Thymus (tissue), 11 donors: Measurements from ENCODE around the gene NPFF. TPM values are rescaled to one million over a fixed set of nuclear protein-coding genes. Genes with fewer than 3 reads are reported as not detected.

Experiments
- DNase-seq, 9 donors: peaks; one replicate each; pipeline ENCODE4 v3.0.0-alpha.2; 2013; ENCODE audit warnings: low spot score in 9 of 9, low read depth in 6 of 9, missing footprints in 1 of 9
- H3K27ac ChIP-seq, 2 donors: one replicate each; pipeline ENCODE4 v1.5.1; 2013; ENCODE audit warnings: control low read depth in 1 of 2, low read depth in 1 of 2, low read length in 1 of 2, mild to moderate bottlenecking in 1 of 2, moderate library complexity in 1 of 2
- H3K27me3 ChIP-seq, 2 donors: one replicate each; pipeline ENCODE4 v1.5.1; 2013; ENCODE audit warnings: low read length in 1 of 2; ENCODE audit not compliant: control insufficient read depth in 2 of 2, insufficient read depth in 1 of 2
- H3K36me3 ChIP-seq, 2 donors: one replicate each; pipeline ENCODE4 v1.5.1; 2013; ENCODE audit warnings: low read length in 1 of 2, mild to moderate bottlenecking in 1 of 2, moderate library complexity in 1 of 2; ENCODE audit not compliant: control insufficient read depth in 2 of 2, insufficient read depth in 2 of 2
- H3K4me1 ChIP-seq, 2 donors: one replicate each; pipeline ENCODE4 v1.5.1; 2013; ENCODE audit warnings: low read length in 2 of 2; ENCODE audit not compliant: control insufficient read depth in 2 of 2, insufficient read depth in 2 of 2
- H3K4me3 ChIP-seq, 2 donors: one replicate each; pipeline ENCODE4 v1.5.1; 2013; ENCODE audit warnings: low read length in 2 of 2, control low read depth in 1 of 2, mild to moderate bottlenecking in 1 of 2
- H3K9me3 ChIP-seq, 2 donors: one replicate each; pipeline ENCODE4 v1.5.1; 2013; ENCODE audit warnings: low read length in 1 of 2, mild to moderate bottlenecking in 1 of 2; ENCODE audit not compliant: control insufficient read depth in 2 of 2, insufficient read depth in 1 of 2
- WGBS: extraction: QIAGEN DNeasy Blood & Tissue Kit; methylation state at CpG from one replicate; pipeline ENCODE4 v1.1.7; 2013; 5-methylcytosine and 5-hydroxymethylcytosine counted together
- polyA plus RNA-seq: library from polyadenylated mRNA; stranded (reverse); fragments of 200-250 nt; gene quantifications from one replicate; pipeline ENCODE4 v1.2.3, GENCODE V29; 2013
- total RNA-seq: library from RNA; stranded (reverse); fragments of 120-200 nt; gene quantifications from one replicate; pipeline ENCODE4 v1.2.4, GENCODE V29; 2013
- donor health status: healthy.

NPFF gene
- total and polyA plus RNA-seq, 2 donors: 0.38 to 3.7 TPM

DNA sequence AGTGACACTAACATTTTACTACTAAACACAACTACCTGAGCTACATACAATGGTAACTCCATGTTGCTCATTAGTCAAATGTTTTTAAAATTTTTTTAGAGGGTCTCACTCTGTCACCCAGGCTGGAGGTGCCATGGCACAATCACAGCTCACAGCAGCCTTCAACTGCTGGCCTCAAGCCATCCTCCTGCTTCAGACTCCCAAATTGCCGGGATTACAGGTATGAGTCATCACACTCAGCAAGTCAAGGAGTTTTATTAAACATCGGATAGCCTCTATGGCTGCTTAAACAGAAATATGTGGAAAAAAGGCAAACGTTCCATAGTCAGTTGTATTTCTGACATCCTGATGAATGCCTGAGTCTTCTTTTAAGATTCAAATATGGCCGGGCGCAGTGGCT, 11.1 kb upstream of the NPFF start:
- no peak overlapping the region for H3K27ac ChIP-seq
- no peaks in the 10 kb centered on the region for H3K9me3 ChIP-seq
- no peaks in the 10 kb centered on the region for H3K4me1 ChIP-seq
- DNase-seq: no peak
- WGBS: 99% methylated on average over 5 of the region's 5 CpGs
- H3K4me3 ChIP-seq: no peak overlapping the region
- H3K36me3 ChIP-seq: peaks cover 66 to 85% of the 10 kb centered on the region in 2 donors
- no peaks in the 10 kb centered on the region for H3K27me3 ChIP-seq

- H3K27ac ChIP-seq: no peak overlapping the region
- H3K4me1 ChIP-seq: no peaks in the 10 kb centered on the region
- WGBS: 97% methylated on average over 13 of the region's 13 CpGs
- no peak overlapping the region for H3K4me3 ChIP-seq
- no peaks in the 10 kb centered on the region for H3K9me3 ChIP-seq
- no peaks in the 10 kb centered on the region for H3K27me3 ChIP-seq
- no peak for DNase-seq
- peaks cover 62 to 87% of the 10 kb centered on the region in 2 donors for H3K36me3 ChIP-seq
These were observed 9.6 kb upstream of the NPFF start for GRCh38 chr12:53516758-53517455.

GRCh38 chr12:53515291-53515680, 8.0 kb upstream of the NPFF start:
- no peak for DNase-seq
- no peak overlapping the region for H3K4me3 ChIP-seq
- H3K27ac ChIP-seq: no peak overlapping the region
- no peaks in the 10 kb centered on the region for H3K9me3 ChIP-seq
- H3K4me1 ChIP-seq: no peaks in the 10 kb centered on the region
- H3K36me3 ChIP-seq: peaks cover 62 to 86% of the 10 kb centered on the region in 2 donors
- no peaks in the 10 kb centered on the region for H3K27me3 ChIP-seq
- WGBS: 95% methylated on average over 2 of the region's 2 CpGs

- Histone ChIP-seq H3K27ac (no peak overlapping the region), H3K9me3 (no peaks in the 10 kb centered on the region), H3K4me1 (no peaks in the 10 kb centered on the region), H3K36me3 (peaks cover 58 to 81% of the 10 kb centered on the region in 2 donors), H3K27me3 (no peaks in the 10 kb centered on the region), H3K4me3 (no peak overlapping the region)
- 97% methylated on average over 6 of the region's 6 CpGs for WGBS
- DNase-seq: no peak
These were observed 7.5 kb upstream of the NPFF start for GRCh38 chr12:53514628-53515290.

DNA sequence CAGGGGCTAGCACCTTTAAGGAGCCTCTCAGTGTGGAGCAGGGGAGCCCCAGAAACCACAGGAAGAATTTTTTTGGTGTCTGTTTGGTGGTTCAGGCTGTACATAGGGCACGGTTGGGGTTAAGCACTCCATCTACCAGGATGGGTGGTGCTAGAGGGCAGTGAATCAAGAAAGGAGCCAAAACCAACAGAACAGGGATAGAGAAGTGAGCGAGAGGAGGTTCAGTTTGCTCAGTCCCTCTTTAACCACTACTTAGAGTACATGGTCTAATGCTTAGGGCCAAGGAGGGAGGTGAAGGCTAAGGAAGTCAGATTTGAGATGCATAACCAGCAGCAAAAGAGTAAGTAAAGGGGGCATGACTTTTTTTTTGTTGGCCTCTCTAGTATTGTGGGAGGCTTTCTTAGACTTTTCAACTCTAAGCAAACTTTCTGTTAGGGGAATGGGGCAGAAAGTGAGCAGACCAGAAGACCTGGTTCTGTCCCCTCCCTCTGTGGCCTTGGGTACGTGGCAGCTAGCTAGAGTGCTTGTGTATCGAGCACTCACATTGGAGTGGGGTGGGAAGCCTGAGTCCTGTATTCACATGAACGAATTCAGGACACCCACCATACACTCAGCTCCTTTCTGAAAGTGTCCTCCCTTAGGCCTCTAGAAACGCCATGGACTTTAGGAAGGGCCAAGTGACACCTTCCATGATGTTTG, 6.6 kb upstream of the NPFF start:
- Histone ChIP-seq H3K9me3 (no peaks in the 10 kb centered on the region), H3K27ac (no peak overlapping the region), H3K4me1 (peaks cover under 1 to 1% of the 10 kb centered on the region in 2 donors), H3K36me3 (peaks cover 54 to 72% of the 10 kb centered on the region in 2 donors), H3K4me3 (no peak overlapping the region), H3K27me3 (no peaks in the 10 kb centered on the region)
- DNase-seq: no peak
- WGBS: 91% methylated on average over 6 of the region's 6 CpGs

DNA sequence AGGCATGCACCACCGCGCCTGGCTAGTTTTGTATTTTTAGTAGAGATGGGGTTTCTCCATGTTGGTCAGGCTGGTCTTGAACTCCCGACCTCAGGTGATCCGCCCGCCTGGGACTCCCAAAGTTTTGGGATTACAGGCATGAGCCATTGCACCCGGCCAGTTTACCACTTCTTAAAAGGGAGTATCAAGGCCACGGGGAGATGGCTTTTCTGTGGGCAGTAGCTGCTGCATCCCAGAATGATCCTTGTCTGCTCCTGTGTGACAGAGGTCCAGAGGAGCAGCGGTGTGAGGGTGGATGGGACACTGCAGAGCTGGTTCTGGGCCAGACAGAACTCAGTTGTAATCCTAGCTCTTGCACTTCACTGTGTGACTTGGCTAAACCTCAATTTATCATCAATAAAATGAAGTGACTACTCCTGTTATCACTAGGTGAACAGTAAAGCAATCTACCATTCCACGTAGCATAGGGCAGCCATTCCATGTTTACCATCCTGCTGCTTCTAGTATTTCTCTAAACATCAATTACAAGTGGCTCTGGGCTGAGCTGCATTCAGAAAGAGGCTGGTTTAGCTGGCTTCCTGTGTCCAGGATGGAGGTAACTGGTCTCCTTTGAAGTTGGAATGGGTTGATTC, 3.0 kb upstream of the NPFF start:
- H3K4me1 ChIP-seq: peaks cover 2 to 7% of the 10 kb centered on the region in 2 donors
- no peak for DNase-seq

DNA sequence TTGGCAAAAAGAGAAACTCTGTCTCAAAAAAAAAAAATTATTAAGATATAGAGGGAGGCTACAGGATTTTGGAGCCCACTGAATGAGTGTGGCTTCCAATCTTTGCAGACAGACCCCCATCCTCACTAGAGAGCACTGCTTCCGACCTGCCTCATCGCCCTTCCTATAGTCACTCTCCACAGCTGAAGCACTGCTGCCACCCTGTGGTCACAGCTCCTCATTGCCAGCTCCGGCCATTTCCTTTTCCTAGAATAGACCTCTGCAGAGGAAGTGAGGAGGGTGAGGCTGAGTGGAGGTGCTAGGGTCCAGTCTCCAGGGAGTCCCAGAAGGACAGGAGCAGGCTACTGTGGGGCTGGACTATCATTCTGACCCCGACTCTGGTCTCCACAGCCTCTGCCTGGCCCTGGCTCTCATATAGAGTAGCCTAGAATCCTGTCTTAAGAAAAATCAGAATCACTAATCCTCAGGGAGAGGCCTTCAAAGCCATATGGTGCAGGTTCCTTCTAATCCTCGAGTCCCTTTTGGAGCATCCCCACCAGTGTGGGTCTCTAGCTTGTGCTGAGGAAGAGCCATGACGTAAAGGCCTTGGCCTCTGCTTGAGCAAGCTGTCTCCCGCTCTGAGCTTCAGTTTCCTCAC, 1.4 kb upstream of the NPFF start:
- H3K4me1 ChIP-seq: peaks cover 2 to 7% of the 10 kb centered on the region in 2 donors
- no peaks in the 10 kb centered on the region for H3K27me3 ChIP-seq
- H3K36me3 ChIP-seq: peaks cover 47 to 63% of the 10 kb centered on the region in 2 donors
- H3K9me3 ChIP-seq: no peaks in the 10 kb centered on the region
- peak overlapping the region in 1 of 2 donors; percentile 18 for H3K27ac ChIP-seq
- 42% methylated on average over 7 of the region's 7 CpGs for WGBS
- no peak overlapping the region for H3K4me3 ChIP-seq
- DNase-seq: peak; percentile 52 to 92 (median 80)

More for the DNA sequence above, 3.0 kb upstream of the NPFF start:
- H3K27ac ChIP-seq: no peak overlapping the region
- peaks cover 50 to 69% of the 10 kb centered on the region in 2 donors for H3K36me3 ChIP-seq
- H3K4me3 ChIP-seq: no peak overlapping the region
- 97% methylated on average over 9 of the region's 9 CpGs for WGBS
- no peaks in the 10 kb centered on the region for H3K27me3 ChIP-seq
- H3K9me3 ChIP-seq: no peaks in the 10 kb centered on the region

DNA sequence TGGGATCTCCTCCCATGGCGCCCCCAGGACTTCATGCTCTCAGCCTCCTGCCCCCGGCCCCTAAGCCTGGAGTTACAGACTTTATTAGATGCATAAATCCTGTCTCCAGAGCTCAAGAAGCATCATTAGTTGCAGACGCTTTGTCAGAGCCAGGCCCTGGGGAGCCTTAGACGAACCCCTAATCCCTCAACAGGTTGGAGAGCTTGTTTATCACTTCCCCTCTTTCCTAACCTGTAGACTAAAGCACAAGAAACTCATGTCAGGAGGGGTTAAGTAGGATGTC, 260 bp upstream of the NPFF start:
- 96% methylated on average over 4 of the region's 4 CpGs for WGBS
- no peak overlapping the region for H3K4me3 ChIP-seq
- H3K4me1 ChIP-seq: peaks cover 2 to 9% of the 10 kb centered on the region in 2 donors
- H3K9me3 ChIP-seq: no peaks in the 10 kb centered on the region
- no peaks in the 10 kb centered on the region for H3K27me3 ChIP-seq
- H3K36me3 ChIP-seq: peaks cover 42 to 52% of the 10 kb centered on the region in 2 donors
- no peak overlapping the region for H3K27ac ChIP-seq
- DNase-seq: no peak
